ENCODE measurements around the gene C11orf98.
"Not testable (repeated sequence)": the region's sequence is repeated elsewhere in the genome, so short reads cannot be mapped to it uniquely, and the experiment has no call there.

The C11orf98 gene

DNA sequence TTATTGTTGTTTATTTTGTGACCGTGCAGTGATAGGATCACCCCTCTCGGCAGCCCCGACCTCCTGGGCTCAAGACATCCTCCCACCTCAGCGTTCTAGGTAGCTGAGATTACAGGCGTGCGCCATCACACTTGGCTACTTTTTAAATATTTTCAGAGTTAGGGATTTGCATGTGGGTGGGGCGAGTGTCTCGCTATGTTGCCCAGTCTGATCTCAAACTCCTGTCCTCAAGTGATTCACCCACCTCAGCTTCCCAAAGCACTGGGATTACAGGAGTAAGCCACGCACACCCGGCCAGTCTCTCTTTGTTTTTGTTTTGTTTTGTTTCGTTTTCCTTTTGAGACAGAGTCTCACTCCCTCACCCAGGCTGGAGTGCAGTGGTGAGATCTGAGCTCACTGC is 10.7 kb downstream of the C11orf98 start:
- no peak for DNase-seq (ENCODE audit: low read depth in 1 of 2, low spot score in 1 of 2)

- DNase-seq (ENCODE audit: low read depth in 1 of 2, low spot score in 1 of 2): no peak
These were observed 12.6 kb downstream of the C11orf98 start for GRCh38 chr11:62652161-62653006.

DNA sequence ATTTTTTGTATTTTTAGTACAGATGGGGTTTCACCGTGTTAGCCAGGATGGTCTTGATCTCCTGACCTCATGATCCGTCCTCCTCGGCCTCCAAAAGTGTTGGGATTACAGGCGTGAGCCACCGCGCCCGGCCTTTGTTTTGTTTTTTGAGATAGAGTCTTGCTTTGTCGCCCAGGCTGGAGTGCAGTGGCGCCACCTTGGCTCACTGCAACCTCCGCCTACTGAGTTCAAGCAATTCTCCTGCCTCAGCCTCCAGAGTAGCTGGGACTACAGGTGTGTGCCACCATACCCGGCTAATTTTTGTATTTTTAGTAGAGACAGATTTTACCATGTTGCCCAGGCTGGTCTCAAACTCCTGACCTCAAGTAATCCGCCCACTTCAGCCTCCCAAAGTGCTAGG is 14.7 kb downstream of the C11orf98 start:
- DNase-seq (ENCODE audit: low read depth in 1 of 2, low spot score in 1 of 2): not testable (repeated sequence)

DNA sequence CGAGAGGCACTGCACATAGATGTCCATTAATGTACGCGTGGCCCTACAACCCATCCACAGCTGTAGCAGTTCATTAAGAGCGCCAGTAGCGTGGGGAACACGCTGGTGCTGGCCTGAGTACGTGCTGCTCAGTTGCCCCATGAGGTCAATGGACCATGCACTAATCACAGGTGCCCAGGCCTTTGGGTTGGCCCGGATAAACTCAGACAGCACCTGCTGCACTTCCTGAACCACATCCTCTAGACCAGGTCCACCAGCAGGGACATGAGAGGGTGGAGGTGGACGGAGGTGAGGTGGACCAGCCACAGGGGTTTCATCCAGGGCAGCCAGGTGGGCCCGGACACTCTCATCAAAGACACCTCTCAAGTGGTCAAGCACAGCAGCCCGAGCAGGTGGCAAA is 15.5 kb downstream of the C11orf98 start:
- no peak for DNase-seq (ENCODE audit: low read depth in 1 of 2, low spot score in 1 of 2)

DNA sequence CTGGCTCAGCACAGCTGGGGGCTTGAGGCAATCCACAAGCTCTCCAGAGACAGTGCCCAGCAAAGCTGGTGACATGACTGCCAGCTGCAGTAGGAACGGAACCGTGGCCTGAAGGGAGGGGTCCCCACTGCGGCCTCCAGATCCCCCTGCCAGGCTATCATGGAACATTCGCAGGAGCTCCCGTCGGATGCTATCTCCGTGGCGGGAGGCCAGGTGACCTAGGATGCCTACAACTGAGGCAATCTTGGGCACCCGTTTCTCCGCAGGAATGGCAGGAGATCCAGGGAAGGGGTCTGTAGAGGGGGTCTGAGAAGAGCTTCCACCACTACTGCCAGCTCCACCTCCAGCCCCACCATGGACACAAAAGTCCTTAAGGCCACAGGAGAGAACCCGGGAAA is 16.0 kb downstream of the C11orf98 start:
- DNase-seq (ENCODE audit: low read depth in 1 of 2, low spot score in 1 of 2): no peak

GRCh38 chr11:62648185-62648966 is 16.6 kb downstream of the C11orf98 start:
- DNase-seq (ENCODE audit: low read depth in 1 of 2, low spot score in 1 of 2): no peak

- no peak for DNase-seq (ENCODE audit: low read depth in 1 of 2, low spot score in 1 of 2)
These were observed 17.4 kb downstream of the C11orf98 start for GRCh38 chr11:62647609-62648005.

DNA sequence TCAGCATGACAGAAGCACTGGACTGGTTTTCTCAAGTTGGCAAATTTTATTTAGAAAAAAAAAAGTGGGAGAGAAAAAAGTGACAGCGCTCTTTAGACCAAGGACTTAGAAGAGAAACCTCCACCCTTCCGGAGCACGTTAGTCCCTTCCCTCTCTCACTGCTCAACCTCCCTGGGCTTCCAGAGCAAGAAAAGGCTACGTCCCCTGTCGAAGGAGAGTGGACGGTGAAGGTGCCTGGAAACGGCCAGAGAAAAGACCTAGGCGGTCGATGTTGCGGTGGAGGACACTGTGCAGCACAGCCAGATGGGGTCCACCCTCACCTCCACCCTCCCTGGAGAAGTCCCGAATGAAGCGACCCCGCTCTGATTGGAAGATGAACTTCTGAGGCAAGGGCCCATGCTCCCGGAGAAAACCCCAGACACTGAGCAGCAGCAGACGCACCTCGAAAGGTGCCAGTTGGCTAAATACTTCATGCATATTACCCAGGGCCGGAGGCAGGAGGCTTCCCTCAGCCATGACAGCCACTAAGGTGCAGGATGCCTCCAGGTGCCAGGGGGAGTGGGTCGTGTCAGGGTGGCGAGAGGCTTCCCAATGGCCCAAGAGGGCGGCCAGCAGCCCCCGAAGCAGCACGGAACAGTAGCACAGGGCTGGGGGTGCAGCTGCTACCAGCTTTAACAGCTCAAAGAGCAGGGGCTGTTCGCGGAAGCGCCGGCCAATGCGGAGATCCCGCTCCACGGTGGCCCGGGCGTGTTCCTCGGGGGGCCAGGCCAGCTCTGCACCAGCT is 18.0 kb downstream of the C11orf98 start:
- no peak for DNase-seq (ENCODE audit: low read depth in 1 of 2, low spot score in 1 of 2)

- DNase-seq (ENCODE audit: low read depth in 1 of 2, low spot score in 1 of 2): peak; percentile 96 to 98
These were observed 18.8 kb downstream of the C11orf98 start, which contains the start of gene GANAB for GRCh38 chr11:62645946-62646824. Gene GANAB, minus strand, starts transcription at chr11:62646613. Its CDS starts 14 bp downstream, at chr11:62646599.

DNA sequence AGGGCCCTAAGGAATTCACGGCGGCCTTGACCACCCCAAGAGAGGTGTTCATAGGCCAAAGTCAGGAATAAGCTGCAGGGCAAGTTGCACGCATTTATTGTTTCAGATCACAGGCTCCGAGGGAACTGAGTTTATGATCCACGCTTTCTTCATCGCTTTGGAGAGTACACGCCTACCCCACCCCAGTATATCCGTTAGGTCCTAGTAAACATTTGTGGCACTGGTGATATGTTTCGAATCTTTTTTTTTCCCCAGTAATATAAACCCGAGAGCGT is 19.4 kb downstream of the C11orf98 start:
- DNase-seq (ENCODE audit: low read depth in 1 of 2, low spot score in 1 of 2): no peak

- no peak for DNase-seq (ENCODE audit: low read depth in 1 of 2, low spot score in 1 of 2)
These were observed 20.8 kb downstream of the C11orf98 start for GRCh38 chr11:62644220-62644619.

DNA sequence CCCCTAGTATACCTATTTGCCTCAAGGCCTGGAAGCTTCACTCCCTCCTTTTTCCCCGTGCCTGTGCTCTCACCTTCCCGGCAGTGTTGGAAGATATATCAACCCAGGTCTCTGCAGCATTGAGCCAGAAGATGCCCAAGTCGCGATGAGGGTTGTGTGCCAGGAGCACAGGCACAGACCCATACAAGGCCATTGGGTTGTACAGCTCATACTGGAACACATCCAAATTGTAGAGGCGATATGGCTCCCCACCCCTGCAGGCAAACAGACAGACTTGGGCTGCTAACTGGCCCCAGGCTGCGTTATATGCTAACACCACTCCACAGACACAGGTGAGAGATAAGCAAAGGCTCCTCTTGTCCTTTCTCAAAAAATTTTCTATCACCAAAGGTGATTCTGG is 32.5 kb downstream of the C11orf98 start:
- no peak for DNase-seq (ENCODE audit: low read depth in 1 of 2, low spot score in 1 of 2)

GRCh38 chr11:62627713-62628112 is 37.3 kb downstream of the C11orf98 start:
- DNase-seq (ENCODE audit: low read depth in 1 of 2, low spot score in 1 of 2): no peak

DNA sequence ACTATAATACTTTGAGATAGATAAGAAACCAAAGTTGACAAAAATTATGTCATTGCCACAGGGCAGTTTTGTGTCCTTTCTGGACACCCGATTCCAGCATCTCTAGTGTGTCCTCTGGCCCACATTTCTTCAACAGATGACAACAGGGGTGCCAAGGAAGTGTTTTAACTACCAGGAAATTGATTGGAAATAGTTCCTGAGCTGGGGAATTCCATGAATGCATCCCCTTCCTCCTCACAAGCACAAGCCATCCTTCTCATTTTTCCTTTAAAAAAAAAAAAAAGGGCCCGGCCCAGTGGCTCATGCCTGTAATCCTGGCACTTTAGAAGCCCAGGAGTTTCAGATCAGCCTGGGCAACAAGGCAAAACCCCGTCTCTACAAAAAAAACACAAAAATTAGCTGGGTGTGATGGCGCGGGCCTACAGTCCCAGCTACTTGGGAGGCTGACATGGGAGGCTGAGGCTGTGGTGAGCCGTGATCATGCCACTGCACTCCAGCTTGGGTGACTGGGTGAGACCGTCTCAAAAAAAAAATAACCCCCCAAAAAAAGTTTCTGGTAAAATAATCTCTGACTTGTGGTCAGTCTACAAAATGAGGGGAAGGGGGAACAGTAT is 42.4 kb downstream of the C11orf98 start:
- no peak for DNase-seq (ENCODE audit: low read depth in 1 of 2, low spot score in 1 of 2)

GRCh38 chr11:62621567-62622470 is 43.2 kb downstream of the C11orf98 start, which contains the start of gene B3GAT3:
Gene B3GAT3, minus strand, starts transcription at chr11:62621986. Its CDS starts 39 bp downstream, at chr11:62621947.
- DNase-seq (ENCODE audit: low read depth in 1 of 2, low spot score in 1 of 2): peak; percentile 90 to 92

DNA sequence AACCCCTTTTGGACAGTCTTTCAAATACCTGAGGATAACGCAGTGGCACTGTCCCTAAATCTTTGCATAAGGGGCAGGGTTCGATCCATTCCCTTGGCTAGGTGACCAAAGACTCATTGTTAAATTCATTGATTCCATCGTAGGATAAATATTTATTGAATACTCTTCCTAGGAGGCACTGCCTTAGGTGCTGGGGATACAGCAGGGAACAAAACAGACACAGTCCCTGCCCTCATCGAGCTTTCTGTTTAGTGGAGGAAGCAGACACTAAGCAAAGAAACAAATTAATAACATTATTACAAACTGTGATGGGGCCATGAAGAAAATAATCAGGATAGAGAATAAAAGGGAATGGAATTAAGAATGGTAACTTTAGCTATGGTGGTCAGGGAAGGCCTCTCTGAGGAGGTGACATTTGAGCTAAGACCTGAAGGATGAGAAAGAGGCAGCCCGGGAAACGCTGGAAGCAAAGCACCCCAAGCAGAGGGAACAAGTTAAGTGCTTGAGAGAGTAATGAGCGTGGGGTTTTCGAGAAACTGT is 43.9 kb downstream of the C11orf98 start:
- DNase-seq (ENCODE audit: low read depth in 1 of 2, low spot score in 1 of 2): no peak

- not testable (repeated sequence) for DNase-seq (ENCODE audit: low read depth in 1 of 2, low spot score in 1 of 2)
These were observed 48.1 kb downstream of the C11orf98 start for GRCh38 chr11:62616957-62617356.

DNA sequence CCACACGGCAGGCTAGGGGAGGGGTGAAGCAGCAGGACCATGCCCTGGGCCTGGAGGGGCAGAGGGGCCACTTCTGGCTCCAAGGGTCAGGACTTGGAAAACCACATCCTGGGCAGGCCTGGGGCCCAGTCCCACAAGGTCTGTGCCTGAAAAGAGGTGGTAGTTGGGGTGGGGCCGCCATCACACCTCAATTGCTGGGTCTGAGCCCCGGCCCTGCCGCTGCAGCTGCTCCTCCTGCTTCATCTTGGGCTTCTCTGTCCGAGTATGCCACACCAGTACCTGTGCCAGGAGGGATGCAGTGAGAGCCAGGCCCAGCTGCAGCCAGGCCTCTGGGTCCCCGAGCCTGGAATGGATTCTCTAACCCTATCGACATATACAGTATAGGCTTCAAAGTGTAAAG is 49.5 kb downstream of the C11orf98 start:
- DNase-seq (ENCODE audit: low read depth in 1 of 2, low spot score in 1 of 2): no peak

- DNase-seq (ENCODE audit: low read depth in 1 of 2, low spot score in 1 of 2): no peak
These were observed 50.7 kb downstream of the C11orf98 start for GRCh38 chr11:62614275-62614674.
